CD4-positive, alpha-beta T cell (primary cell): ENCODE measurements around the gene AADACL4. TPM values are rescaled to one million over a fixed set of nuclear protein-coding genes. Genes with fewer than 3 reads are reported as not detected.

Source experiments
- ATAC-seq: fragments of 200-7000 bp; cut with Tn5 transposase; one replicate; pipeline ENCODE4 v1.10.0; 2022; ENCODE audit warnings: mild to moderate bottlenecking; ENCODE audit not compliant: poor library complexity
- CTCF ChIA-PET: fragments of 350-600 bp; sonication (Branson Sonifier 250); formaldehyde crosslinking; loops from one replicate; lab custom pipeline; 2021; ENCODE audit warnings: antibody characterized with exemption, inconsistent platforms; lab: Charles Lee
- POLR2A ChIA-PET: fragments of 350-600 bp; sonication (Branson Sonifier 250); formaldehyde crosslinking; loops from one replicate; lab custom pipeline; 2021; ENCODE audit warnings: antibody characterized with exemption, inconsistent platforms; lab: Charles Lee
- DNase-seq, 14 experiments: peaks; one replicate each; pipeline ENCODE4 v3.0.0-alpha.2; 2013 to 2020; ENCODE audit warnings: mixed read lengths in 2 of 14
- H3K27ac ChIP-seq, 2 donors: one replicate each; pipeline versions ENCODE4 v1.5.1 to v1.7.0; 2013; ENCODE audit warnings: low read length in 2 of 2, low read depth in 1 of 2, mild to moderate bottlenecking in 1 of 2
- H3K27me3 ChIP-seq, 2 experiments: 1 replicate in 1 of 2; 2 replicates in 1 of 2; pipeline versions ENCODE4 v1.6.1 to v1.7.0; 2013; ENCODE audit warnings: low read length in 2 of 2, control low read depth in 1 of 2, mild to moderate bottlenecking in 1 of 2, moderate library complexity in 1 of 2; ENCODE audit not compliant: insufficient read depth in 2 of 2, control insufficient read depth in 1 of 2
- H3K36me3 ChIP-seq: one replicate; pipeline ENCODE4 v1.6.1; 2013; ENCODE audit warnings: low read length, control low read depth; ENCODE audit not compliant: insufficient read depth
- H3K4me1 ChIP-seq: one replicate; pipeline ENCODE4 v1.6.1; 2013; ENCODE audit warnings: low read length, control low read depth; ENCODE audit not compliant: insufficient read depth
- H3K4me3 ChIP-seq: one replicate; pipeline ENCODE4 v1.5.1; 2013; ENCODE audit warnings: mild to moderate bottlenecking, low read length, moderate library complexity
- H3K9me3 ChIP-seq, 2 experiments: 1 replicate in 1 of 2; 2 replicates in 1 of 2; pipeline versions ENCODE4 v1.6.1 to v1.7.0; 2013; ENCODE audit warnings: low read length in 2 of 2, mild to moderate bottlenecking in 2 of 2, control low read depth in 1 of 2, moderate library complexity in 1 of 2; ENCODE audit not compliant: control insufficient read depth in 1 of 2, insufficient read depth in 1 of 2
- H3K27ac Mint-ChIP-seq: one replicate; pipeline ENCODE4 v1.8.0; 2020; ENCODE audit warnings: mixed read lengths
- H3K27me3 Mint-ChIP-seq: one replicate; pipeline ENCODE4 v1.8.0; 2021; ENCODE audit warnings: mixed read lengths
- H3K36me3 Mint-ChIP-seq: one replicate; pipeline ENCODE4 v1.8.0; 2021; ENCODE audit warnings: low read depth, mixed read lengths
- H3K4me1 Mint-ChIP-seq: one replicate; pipeline ENCODE4 v1.8.0; 2021; ENCODE audit warnings: low read depth, mixed read lengths
- H3K4me3 Mint-ChIP-seq: one replicate; pipeline ENCODE4 v1.8.0; 2020; ENCODE audit warnings: mild to moderate bottlenecking, mixed read lengths
- H3K9me3 Mint-ChIP-seq: one replicate; pipeline ENCODE4 v1.8.0; 2020; ENCODE audit warnings: mixed read lengths
- CTCF ChIP-seq: fragments of 200-600 bp; IDR thresholded peaks from one replicate; pipeline ENCODE4 v1.8.0; 2022; ENCODE audit warnings: antibody characterized with exemption, mild to moderate bottlenecking
- intact Hi-C, 2 experiments: fragments of 100-400 bp; cut with DNase I in 1 of 2; cut with micrococcal nuclease in 1 of 2; formaldehyde crosslinking; loops; one replicate each; pipeline versions ENCODE4 v1.15.1 to v1.9.0; 2023 to 2025; cut with DNase I, micrococcal nuclease
- total RNA-seq, 174 experiments: library from RNA in 2 of 174; stranded (reverse) in 2 of 174; gene quantifications; one replicate each; pipeline ENCODE4 v1.2.3 and lab custom pipeline; 2021 to 2026

The AADACL4 gene
- total RNA-seq, 2 experiments from 2014 or later, result not detected

GRCh38 chr1:12637693-12638092, 6.2 kb upstream of the AADACL4 start:
- H3K4me1 ChIP-seq, result peaks cover 3% of the 10 kb centered on the region
- peaks cover 17 to 24% of the 10 kb centered on the region in 2 experiments for H3K9me3 ChIP-seq
- DNase-seq (no peak), ATAC-seq (no peak)
- no peak overlapping the region for H3K4me3 ChIP-seq
- H3K4me1 Mint-ChIP-seq, result peaks cover 10% of the 10 kb centered on the region
- H3K27ac ChIP-seq, result no peak overlapping the region
- no peaks in the 10 kb centered on the region for H3K36me3 ChIP-seq
- no peak overlapping the region for H3K4me3 Mint-ChIP-seq
- ChIA-PET POLR2A (no interaction called here), CTCF (no interaction called here)
- no peak for TF ChIP-seq CTCF
- intact Hi-C loops, result no loop called here
- no peak overlapping the region for H3K27ac Mint-ChIP-seq
- no peaks in the 10 kb centered on the region for H3K36me3 Mint-ChIP-seq
- no peaks in the 10 kb centered on the region for H3K27me3 ChIP-seq
- peaks cover 8% of the 10 kb centered on the region for H3K9me3 Mint-ChIP-seq
- peaks cover 5% of the 10 kb centered on the region for H3K27me3 Mint-ChIP-seq

- Mint-ChIP-seq H3K27ac (no peak overlapping the region), H3K27me3 (peaks cover under 1% of the 10 kb centered on the region), H3K4me1 (peaks cover under 1% of the 10 kb centered on the region), H3K4me3 (no peak overlapping the region), H3K9me3 (peaks cover 10% of the 10 kb centered on the region), H3K36me3 (no peaks in the 10 kb centered on the region)
- DNase-seq (no peak), ATAC-seq (no peak)
- no peak overlapping the region for H3K4me3 ChIP-seq
- CTCF ChIA-PET, result interaction anchor here (1.5 kb wide), 1 partner anchor 19 kb away, joined by 4 read pairs; no protein-coding TSS in a partner anchor
- no peak overlapping the region for H3K27ac ChIP-seq
- TF ChIP-seq CTCF, result no peak
- H3K36me3 ChIP-seq, result no peaks in the 10 kb centered on the region
- intact Hi-C loops, result no loop called here
- H3K9me3 ChIP-seq, result peaks cover 17 to 24% of the 10 kb centered on the region in 2 experiments
- H3K4me1 ChIP-seq, result no peaks in the 10 kb centered on the region
- POLR2A ChIA-PET, result no interaction called here
- H3K27me3 ChIP-seq, result no peaks in the 10 kb centered on the region
Observed at GRCh38 chr1:12640237-12640957, 3.5 kb upstream of the AADACL4 start.

GRCh38 chr1:12640958-12641272, 3.0 kb upstream of the AADACL4 start:
- Mint-ChIP-seq H3K9me3 (peaks cover 10% of the 10 kb centered on the region), H3K4me3 (no peak overlapping the region), H3K27me3 (no peaks in the 10 kb centered on the region), H3K4me1 (no peaks in the 10 kb centered on the region), H3K27ac (no peak overlapping the region), H3K36me3 (no peaks in the 10 kb centered on the region)
- ATAC-seq (no peak), DNase-seq (no peak)
- Histone ChIP-seq H3K36me3 (no peaks in the 10 kb centered on the region), H3K4me1 (no peaks in the 10 kb centered on the region), H3K27ac (no peak overlapping the region), H3K4me3 (no peak overlapping the region), H3K27me3 (peaks cover 0 to 2% of the 10 kb centered on the region in 2 experiments), H3K9me3 (peaks cover 17 to 24% of the 10 kb centered on the region in 2 experiments)
- POLR2A ChIA-PET, result no interaction called here
- TF ChIP-seq CTCF, result no peak
- CTCF ChIA-PET, result interaction anchor here (1.5 kb wide), 1 partner anchor 18 kb away, joined by 4 read pairs; no protein-coding TSS in a partner anchor
- intact Hi-C loops, result no loop called here
